GM20431 (cell line): ENCODE results near the gene MRPL14.
"Not testable (repeated sequence)": the region's sequence is repeated elsewhere in the genome, so short reads cannot be mapped to it uniquely, and the experiment has no call there.

Experiments
- in situ Hi-C: fragments of 300-500 bp; cut with MseI, MboI; formaldehyde crosslinking; loops from one replicate; pipeline ENCODE4 v1.15.0; 2020; ENCODE audit warnings: low sequenced_read_pairs; ENCODE audit not compliant: unreplicated experiment

Gene MRPL14

DNA sequence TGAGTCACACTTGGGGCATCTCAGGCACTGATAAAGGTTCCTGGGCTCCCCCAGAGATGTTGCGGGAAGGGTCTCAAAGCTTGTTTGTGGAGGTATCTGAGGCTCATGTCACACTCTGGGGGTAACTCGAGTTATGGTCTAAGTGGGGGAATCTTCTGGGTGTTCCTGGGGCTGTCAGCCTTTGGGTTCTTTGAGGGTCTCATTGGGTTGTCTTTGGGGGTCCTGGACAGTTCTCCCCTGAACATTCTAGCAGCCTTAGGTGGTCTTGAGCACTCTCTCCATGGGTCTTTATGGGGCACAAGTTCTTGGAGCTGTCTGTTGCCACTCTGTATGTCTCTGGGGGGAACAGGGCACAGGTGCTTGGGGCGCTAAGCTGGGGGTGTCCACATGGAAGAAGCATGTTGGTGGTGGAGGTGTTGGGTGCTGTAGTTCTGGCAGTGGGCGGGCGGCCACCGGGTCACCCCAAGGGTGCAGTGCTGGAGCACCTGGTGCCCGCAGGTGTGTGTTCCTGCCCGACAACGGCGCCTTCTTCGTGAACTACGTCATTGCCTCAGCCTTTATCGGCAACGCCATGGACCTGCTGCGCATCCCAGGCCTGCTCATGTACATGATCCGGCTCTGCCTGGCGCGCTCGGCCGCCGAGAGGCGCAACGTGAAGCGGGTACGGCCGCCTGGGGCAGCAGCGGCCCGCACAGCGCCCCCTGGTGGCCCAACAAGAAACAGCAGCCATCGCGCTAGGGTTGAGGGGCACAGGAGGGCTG lies 24.3 kb upstream of the MRPL14 start:
- in situ Hi-C loops, result loop anchor here (10.0 to 25.0 kb wide), 2 partner anchors 47 to 186 kb away; partner anchors contain the start of gene SPATS1

DNA sequence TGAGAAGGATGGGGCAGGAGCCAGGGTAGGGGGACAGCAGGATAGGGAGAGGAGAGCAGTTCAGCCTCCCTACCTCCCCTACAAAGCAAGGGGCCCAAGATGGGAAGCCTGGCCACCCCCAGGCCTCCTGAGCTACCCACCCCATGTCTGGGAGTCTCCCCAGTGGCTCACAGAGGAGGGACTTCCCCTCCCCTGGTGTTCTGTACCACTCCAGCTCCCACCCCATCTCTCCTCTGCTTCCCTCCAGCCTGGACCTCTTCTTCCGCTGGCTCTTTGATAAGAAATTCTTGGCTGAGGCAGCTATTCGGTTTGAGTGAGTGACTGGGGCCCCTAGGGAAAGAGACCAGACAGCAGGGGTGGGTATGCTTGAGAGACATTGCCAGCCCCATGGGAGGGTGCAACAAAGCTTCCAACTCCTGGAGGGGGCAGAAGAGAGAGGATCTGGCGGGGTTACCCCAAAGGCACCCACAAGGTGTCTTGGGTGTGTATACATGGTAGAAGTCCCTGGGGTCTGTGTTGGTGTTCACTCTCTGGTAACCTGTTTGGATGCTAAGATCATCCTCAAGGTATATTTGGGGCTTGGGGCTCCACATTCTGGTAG lies 23.2 kb upstream of the MRPL14 start:
- in situ Hi-C loops, result loop anchor here (10.0 to 25.0 kb wide), 2 partner anchors 46 to 187 kb away; partner anchors contain the start of gene SPATS1

DNA sequence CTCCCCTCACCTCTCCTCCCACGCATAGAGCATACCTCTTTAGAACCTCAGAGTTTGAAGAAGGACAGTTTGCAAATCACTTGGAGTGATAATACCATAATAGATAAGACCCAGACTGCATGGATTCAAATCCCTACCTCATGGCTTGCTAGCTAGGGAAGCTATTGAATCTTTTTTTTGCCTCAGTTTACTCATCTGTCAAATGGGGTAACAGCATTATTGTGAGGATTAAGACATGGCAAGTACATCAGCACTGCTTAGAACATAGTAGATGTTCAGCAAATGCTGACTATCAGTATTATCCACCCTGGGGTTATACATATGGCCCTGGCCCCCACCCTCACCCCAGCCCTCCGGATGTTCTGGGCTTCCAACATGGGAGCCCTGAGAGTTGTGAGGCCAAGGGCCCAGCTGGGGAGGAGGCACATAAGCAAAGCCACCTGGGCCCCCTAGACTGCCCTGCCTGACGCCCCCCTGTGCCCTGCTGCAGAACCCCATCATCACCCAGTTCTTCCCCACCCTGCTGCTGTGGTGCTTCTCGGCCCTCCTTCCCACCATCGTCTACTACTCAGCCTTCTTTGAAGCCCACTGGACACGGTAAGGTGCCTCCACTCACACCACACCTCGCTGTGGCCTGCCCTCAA lies 22.2 kb upstream of the MRPL14 start:
- in situ Hi-C loops, result loop anchor here (10.0 to 25.0 kb wide), 2 partner anchors 45 to 188 kb away; partner anchors contain the start of gene SPATS1

DNA sequence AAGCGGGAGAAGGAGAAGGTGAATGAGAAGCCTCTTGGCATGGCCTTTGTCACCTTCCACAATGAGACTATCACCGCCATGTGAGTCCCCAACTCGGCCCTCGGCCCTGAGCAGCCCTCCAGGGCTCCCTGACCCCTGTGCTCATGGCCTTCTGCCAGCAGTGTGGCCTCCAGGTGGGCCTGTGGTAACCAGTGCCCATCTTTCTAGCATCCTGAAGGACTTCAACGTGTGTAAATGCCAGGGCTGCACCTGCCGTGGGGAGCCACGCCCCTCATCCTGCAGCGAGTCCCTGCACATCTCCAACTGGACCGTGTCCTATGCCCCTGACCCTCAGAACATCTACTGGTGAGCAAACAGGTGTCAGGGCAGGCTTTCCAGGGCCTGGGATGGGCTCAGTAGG lies 21.1 kb upstream of the MRPL14 start:
- in situ Hi-C loops, result no loop called here

DNA sequence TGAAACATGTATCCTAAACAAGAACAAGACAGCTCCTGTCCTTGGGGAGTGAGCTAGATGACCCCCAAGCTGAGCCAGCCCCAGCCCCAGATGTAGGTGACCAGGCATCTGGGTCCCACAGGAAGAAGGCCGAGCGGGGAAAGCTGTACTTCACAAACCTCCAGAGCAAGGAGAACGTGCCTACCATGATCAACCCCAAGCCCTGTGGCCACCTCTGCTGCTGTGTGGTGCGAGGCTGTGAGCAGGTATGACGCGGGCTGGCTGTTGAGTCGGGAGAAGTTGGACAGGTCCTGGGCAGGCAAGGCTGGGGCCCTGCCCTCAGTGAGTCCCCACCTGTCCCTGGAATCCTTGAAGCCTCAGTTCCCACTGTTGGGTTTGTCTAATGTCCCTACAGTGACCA lies 20.0 kb upstream of the MRPL14 start:
- in situ Hi-C loops, result no loop called here

DNA sequence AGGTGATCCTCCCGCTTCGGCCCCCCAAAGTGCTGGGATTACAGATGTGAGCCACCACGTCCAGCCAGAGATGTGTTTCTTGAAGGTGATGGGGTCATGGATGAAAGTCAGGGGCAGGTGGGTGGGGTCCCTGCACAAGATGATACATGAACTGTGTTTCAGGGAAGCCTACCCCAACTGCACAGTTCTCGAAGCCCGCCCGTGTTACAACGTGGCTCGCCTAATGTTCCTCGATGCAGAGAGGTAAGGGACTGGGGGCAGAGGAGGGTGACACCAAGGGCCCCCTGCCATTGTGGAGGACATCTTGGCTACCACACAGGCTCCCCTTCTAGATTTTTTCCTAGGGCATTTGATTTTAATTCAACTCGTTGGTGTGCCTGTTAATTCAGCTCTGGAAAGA lies 19.4 kb upstream of the MRPL14 start:
- in situ Hi-C loops, result no loop called here

DNA sequence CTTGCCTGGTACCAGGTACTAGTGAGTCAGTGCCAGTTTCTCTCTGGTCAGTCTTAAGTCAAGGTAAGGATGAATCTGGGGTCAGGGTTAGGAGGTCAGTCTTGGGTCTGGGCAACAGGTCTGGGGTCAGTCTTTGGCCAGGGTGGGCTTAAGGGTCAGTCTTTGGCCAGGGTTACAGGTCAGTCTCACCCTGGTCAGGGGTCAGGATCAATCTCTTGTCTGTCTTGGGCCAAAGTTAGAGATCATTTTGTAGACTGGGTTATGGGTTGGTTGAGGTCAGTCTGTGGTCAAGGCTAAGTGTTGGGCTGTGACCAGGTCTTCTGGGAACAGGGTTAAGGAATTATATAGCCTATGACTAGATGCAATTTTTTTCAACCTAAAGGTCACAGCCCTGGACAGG lies 18.6 kb upstream of the MRPL14 start:
- in situ Hi-C loops, result no loop called here

DNA sequence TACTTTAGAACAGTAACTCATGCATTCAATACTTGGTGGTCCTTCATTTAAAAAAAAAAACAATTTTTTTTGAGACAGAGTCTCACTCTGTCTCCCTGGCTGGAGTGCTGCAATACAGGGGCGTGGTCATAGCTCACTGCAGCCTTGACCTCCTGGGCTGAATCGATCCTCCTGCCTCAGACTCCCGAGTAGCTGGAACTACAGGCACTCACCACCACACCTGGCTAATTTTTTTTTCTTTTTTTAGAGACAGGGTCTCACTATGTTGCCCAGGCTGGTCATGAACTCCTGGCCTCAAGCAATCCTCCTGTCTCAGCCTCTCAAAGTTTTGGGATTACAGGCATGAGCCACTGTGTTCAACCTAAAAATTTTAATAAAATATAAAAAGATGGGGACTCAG lies 17.3 kb upstream of the MRPL14 start:
- in situ Hi-C loops, result not testable (repeated sequence)

DNA sequence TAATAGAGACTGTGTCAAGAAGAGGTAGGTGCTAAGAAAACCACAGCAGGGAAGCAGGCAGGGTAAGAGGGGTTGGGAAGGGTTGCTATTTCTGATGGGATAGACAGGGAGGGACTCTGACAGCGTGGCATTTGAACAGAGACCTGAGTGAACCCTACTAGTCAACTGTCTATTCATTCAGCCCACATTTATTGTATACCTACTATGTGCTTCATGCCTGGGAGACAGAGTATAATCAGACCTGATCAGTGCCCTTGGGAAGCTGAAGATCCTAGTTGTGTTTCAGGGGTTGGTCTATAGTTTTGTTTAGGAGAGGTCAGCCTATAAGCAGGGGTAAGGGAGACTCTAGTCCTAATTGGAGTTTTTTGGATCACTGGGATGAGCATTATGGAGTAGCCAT lies 16.5 kb upstream of the MRPL14 start:
- in situ Hi-C loops, result no loop called here

DNA sequence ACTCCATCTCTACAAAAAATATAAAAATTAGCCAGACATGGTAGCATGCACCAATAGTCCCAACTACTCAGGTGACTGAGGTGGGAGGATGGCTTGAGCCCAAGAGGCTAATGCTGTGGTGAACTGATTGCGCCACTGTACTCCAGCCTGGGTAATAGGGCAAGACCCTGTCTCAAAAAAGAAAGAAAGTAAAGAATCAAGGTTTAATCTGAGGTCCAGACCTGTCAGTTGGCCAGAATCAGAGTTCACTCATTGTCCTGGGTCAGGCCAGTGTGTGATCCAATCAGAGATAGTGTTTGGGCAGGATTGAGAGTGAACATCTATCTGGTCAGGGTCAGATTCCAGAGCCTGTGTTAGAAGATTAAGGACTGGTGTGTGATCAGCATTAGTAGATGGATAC lies 15.6 kb upstream of the MRPL14 start:
- in situ Hi-C loops, result no loop called here

DNA sequence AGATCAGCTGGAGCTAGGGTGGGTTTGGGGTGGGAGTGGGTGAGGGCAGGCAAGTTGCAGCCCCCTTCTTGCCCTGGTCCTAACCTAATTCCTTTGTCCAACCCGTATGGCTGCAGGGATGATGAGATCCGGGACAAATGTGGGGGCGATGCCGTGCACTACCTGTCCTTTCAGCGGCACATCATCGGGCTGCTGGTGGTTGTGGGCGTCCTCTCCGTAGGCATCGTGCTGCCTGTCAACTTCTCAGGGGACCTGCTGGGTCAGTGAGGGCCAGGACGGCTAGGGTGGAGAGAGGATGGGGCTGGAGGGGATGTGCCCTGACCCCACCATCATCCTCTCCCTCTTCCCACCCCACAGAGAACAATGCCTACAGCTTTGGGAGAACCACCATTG lies 12.1 kb upstream of the MRPL14 start:
- in situ Hi-C loops, result no loop called here

DNA sequence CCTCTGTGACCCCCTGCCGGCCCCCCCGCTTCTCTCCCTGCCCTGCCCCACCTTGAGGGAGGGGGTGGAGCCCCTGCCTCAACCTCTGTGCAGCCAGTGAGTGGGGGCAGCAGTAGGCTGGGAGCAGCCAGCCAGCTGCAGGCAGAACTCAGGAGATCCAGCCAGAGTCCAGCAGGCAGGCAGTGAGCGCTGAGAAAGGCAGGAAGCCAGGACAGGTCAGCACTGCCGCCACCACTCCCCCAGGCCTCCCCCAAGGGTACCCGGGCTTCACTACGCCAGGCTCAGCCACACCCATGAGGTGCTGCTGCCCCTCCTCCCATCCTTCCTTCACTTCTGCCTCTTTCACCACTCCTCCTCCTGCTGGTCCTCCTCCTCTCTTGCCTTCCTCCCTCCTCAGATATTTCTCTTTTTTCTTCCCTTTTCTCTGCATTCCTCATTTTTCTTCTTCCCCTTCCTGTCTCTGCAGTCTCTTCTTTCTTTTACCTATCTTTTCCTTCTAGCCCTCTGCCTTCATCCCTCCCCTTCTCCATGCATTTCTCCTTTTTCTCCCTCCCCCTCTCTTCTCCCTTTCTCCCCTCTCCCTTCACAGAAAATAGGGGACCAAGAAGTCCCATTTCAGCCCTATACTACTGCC lies 11.6 kb upstream of the MRPL14 start:
- in situ Hi-C loops, result no loop called here

DNA sequence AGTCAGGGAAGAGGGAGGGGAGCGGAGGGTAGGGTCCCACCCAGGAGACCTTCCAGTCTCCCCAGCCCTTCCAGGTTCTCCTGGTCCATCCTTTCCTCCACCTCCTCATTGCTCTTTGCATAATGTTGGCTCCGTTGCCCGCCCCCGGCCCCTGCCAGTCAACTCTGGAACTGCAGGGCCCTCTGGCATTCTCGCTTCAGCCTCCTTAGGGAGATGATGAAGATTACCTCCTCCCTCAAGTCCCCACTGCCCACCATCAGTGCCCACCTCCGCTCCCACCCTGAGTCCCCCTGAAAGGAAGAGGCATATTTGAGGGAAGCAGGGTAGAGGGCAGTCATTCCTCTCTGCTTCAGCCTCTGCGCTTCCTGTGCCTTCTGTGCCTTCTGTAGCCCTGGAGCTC lies 8.6 kb upstream of the MRPL14 start:
- in situ Hi-C loops, result no loop called here

DNA sequence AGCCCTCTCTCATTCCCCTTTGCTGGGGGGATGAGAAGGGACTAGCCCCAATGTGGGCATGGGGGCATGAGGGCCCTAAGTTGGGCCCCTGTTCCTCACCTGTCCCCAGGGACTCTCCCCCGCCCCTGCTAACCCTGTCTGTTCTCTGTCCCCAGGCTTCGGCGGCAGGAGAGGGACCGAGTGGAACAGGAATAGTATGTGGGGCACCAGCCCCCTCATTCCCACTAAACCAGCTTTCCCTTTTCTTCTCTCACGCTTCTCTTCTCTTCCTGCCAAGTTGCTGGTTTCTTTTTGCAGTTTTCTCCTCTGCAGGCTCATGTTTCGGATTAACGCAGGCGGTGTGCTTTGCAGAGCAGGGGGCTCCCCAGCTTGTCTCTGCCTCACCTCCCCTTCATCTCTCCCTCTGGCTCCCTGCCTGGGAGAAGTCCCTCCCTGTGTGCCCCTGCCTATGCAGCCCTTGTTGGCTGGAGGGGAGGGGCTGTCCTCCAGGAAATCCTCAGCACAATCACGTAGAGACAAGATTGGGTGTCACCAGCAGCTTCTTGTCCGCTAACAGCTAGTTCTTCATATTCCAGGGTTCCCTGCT lies 8.0 kb upstream of the MRPL14 start:
- in situ Hi-C loops, result no loop called here

DNA sequence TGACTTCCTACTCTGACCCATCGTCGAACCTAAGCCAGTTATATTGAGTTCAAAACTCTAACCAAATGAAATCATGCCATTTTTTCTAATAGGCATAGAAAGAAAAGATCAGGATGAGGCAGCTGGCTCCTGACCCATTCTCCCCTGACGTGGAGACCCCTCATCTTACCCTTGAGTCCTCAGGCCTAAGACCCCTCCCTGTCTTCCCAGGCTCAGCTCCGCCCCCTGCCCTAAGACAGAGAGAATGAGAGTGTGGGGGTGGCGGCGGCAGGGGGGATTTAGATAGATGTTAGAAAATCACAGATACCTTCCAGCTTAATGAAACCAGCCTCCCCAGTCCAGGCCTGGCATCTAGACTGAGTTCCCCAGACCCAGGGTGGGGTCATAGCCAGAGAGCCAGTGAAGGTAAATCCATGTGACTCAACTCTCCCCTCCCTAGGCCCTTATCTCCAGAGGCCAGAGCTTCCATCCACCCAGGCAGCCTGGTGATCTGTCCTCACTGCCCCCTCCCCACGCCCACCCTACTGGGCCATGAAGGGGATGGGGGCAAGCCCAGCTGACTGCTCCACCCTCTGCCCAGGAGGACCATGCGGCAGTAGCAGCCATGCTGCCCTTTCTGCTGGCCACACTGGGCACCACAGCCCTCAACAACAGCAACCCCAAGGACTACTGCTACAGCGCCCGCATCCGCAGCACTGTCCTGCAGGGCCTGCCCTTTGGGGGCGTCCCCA lies 6.9 kb upstream of the MRPL14 start:
- in situ Hi-C loops, result no loop called here

DNA sequence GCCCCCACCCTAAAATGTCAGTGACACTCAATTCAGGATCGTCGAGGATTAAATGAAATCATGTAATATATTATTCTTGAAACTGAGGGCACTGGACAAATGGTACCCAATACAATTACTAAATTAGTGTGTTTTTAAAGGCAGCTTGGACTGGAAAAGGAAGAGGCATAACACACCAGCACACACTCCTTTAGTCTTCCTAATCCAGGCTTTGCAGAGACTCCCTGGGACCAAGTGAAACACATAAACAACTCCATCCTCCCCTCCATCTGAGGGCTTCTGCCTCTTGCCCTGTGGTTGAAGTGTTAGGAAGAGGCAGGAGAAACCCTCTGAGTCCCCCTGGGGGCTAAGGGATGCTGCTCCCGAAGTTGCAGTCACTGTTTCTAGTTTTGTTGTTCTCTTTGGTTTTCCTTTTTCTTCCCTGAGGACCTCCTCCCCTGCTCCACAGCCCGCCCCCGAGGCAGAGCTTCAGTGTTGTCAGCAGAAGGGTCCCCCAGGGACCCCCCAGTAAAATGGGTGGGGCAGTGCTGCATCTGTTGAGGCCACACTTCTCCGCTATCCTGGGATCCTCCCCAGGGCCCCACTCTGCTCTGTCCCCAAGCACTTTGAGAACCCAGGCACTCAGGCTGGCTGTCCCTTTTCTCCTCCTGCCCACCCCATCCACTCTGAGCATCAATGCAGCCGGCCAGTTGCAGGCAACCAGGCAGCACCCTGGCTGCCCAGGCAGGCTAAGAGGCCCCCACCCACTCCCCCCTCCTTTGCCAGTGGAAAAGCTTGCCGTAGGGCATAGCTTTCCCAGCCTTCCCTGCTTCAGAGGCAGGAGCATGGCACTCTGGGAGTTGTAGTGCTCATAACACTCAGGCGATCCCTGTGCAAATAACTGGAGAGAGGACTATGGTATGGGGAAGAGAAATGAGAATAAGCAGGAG lies 6.0 kb upstream of the MRPL14 start:
- in situ Hi-C loops, result no loop called here

DNA sequence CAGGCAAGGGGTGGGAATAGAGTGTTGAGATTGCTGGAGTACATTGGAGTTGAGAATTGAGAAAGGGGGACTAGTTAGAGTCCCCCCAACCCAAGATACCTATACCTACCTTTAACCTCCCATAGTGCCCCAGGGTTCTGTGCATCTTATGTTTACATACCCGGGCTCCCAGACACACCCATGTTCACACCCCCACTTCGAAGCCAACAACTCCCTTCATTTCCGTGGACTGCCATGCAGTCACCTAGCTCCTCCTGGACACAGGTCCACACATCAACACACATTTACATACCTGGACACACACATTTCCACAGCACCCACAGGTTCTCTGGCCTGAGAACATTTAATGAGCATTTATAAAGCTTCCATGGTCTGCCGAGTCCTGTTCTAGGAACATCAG lies 5.2 kb upstream of the MRPL14 start:
- in situ Hi-C loops, result no loop called here

DNA sequence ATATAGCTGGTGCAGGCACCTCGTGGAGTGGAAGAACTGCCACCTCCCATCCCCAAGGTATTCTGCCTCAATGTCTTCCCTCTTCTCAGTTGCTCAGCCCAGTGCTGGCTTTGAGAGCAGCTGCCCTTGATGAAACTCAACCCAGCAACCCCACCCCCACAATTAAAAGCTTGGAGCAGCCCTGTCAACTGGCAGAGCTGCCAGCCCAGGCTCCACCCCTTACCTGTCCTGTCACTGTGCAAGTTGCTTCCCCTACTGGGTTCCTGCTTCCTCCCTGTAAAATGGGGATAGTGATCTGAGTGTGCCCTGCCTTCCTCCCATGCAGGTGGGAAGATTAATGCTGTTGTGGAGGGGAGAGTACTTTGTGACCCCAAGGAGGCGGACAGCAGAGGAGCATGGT lies 4.6 kb upstream of the MRPL14 start:
- in situ Hi-C loops, result no loop called here

DNA sequence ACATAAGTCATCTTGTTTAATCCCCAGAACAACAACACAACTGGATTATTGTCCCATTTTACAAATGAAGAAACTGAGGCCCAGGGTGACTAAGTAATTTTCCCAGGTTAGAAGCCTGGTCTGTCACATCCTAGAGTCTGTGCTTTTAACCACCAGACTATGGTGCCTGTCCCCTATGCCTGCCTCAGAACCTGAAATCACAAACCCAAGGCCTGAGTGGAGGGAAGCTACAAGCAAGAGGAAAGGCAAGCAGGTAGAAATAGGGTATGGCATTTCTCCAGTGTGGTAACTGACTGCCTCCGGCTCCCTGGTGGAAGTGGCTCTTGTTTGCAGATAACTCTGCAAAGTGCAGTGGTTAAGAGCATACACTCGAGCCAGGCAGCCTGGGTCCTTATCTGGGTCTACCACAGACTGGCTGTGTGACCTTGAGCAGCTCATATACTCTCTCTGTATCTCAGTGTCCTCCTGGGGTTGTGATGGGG lies 2.6 kb upstream of the MRPL14 start:
- in situ Hi-C loops, result no loop called here
